HG02840 (cell line): ENCODE data around the gene NUCB2.

Experiments used
- ATAC-seq: cut with Tn5 transposase; IDR thresholded peaks from one replicate; pipeline ENCODE4 v1.9.1; 2021; ENCODE audit warnings: mild to moderate bottlenecking, moderate library complexity, moderate number of reproducible peaks; ENCODE audit not compliant: unreplicated experiment, low FRiP score

Gene NUCB2

GRCh38 chr11:17378655-17379054 is 102.1 kb downstream of the NUCB2 start:
- no peak for ATAC-seq

GRCh38 chr11:17379383-17380180 is 103.0 kb downstream of the NUCB2 start:
- no peak for ATAC-seq

GRCh38 chr11:17381156-17381555 is 104.6 kb downstream of the NUCB2 start:
- ATAC-seq: no peak
